Raji (cell line): ENCODE measurements around the gene LIPT2.

Source experiments
- POLR2A ChIP-seq: IDR thresholded peaks from 2 replicates; pipeline ENCODE4 v1.6.1; 2011; ENCODE audit warnings: low read depth, low read length, control low read depth; ENCODE audit not compliant: insufficient read depth

LIPT2 gene

DNA sequence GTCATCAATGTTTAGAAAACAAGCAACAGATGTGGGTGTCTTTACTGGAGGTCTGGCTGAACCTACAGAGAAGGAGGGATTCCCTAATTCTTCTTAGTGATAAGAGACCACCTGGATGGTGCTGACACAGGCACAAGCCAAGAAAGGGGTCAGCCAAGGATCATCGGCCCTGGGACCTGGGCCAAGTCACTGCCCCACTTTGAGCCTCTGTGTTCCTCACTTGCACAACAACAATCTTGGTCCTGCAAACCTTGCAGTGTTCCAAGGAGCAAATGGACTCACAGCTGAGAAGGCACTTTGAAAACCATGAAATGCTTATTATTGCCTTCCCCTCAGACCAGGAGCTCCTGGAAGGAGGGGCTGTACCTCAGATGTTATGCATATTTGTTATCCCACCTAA lies 19.2 kb downstream of the LIPT2 start:
- TF ChIP-seq POLR2A: no peak

DNA sequence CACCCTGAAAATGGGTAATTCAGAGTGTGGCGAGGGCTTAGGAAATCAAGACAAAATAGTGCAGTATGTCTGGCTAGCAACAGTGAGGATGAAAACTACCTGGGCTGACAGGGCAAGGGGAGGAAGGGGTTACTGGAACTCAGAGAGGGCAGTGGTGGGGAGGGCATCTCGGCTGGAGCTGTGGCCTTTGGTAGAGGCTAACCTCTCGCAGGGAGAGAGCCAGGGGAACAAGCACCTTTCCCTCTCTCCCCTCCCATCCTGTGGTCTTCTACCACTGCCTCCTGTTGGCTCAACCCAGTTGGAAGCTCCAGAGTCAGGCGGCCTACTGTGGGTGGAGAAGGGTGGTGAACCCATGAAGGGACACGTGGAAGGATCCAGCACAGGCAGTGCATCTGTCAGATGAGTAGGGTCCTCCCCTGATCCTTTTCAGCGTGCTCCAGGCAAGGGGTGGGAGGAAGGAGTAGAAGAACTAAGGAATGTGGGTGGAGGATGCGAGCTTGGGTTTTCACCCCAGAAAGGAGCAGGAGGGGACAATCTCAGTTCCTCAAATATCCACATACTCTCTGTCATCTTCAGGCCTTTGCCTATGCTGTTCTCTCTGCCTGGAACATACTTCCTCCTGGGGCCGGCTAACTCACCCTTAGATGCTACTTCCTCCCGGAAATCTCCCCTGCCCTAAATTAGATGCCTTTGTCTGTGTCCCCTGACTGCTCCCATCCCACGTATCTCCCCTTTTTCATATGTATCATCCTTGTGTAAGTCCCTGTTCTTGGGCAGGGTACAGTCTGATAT lies 19.9 kb downstream of the LIPT2 start:
- TF ChIP-seq POLR2A: no peak

DNA sequence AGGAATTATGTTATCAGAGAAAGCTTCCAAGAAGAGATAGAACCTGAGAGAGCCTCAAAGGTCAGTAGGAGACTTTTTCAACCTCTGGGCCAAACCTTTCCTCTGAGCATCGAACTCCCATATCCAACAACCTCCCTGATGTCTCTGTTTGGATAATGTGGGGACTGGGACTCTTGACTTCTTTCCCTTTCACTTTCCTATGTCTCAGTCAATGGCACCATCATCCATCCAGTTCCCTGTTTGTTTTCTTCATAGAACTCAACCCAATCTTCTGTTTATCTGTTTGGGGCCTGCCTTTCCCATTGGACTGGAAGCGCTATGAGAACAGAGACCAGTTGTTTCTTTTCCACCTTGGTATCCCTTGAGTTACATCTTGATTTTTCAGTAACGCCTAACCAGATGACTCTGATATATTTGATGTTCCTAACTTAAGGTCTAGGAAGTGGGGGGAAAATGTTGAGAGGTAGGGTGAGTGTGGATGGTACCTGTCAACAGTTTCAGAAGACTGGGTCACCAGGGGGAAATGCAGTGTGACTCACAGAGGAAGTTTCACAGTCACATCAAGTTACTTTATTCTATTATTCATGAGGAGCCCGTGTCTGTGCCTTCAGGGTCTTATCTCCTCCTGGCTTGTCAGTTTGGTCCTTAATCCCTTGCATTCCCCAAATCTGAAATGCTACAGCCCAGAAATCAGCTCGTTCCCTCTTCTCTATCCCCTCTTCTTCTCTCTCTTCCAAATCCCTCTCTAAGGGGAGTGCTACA lies 21.7 kb downstream of the LIPT2 start:
- TF ChIP-seq POLR2A: no peak

DNA sequence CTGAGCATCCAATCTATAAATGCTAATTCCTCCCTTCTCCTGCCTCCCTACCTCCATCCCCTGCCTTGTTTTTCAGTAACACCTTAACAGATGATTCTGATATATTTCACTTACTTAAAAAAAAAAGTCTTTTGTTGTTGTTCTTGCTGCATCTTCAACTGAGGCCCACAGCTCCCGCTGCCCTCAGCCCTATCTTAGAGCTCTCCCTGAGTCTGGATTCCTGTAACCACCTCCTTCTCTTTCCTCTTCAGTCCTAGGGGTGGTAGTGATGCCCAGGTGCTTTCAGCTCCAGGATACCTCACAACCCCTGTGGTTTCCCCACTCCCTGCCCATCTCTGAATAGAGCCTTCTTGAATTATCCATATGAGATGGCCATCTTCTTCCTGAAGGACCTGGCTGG lies 22.5 kb downstream of the LIPT2 start:
- TF ChIP-seq POLR2A: no peak

DNA sequence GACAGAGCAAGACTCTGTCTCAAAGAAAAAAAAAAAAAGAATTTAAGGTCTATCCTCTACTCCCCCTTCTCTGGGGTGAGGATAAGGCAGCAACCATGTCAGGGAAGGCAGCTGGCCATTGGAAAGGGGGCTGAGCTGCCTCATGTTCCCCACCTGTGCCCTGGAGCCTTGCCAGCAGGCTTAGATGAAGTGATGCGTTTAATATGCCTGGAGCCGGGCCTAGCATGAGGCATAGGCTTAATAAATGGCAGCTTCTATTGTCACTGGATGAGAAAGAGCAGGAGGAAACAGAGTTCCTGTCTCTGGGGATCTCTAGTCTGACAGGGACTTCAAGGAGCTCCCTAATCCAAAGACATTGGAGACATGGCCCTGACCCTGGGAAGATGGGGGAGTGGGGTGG lies 23.0 kb downstream of the LIPT2 start:
- no peak for TF ChIP-seq POLR2A

DNA sequence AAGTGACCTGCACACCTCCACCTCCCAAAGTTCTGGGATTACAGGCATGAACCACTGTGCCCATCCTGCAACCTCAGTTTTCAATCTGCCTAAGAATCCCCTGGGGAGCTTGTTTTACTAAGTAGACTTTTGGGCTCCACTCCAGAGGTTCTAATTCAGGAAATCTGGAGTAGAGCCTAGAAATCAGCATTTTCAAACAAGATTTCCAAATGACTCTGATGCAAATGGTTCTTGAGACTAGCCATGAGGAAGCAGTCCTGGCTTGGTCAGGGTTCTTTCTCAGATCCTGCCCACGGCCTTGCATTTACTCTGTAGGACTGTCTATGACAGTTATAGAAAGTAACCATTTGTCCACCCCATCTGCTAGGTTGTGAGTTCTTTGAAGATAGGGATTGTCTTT lies 24.6 kb downstream of the LIPT2 start:
- no peak for TF ChIP-seq POLR2A

DNA sequence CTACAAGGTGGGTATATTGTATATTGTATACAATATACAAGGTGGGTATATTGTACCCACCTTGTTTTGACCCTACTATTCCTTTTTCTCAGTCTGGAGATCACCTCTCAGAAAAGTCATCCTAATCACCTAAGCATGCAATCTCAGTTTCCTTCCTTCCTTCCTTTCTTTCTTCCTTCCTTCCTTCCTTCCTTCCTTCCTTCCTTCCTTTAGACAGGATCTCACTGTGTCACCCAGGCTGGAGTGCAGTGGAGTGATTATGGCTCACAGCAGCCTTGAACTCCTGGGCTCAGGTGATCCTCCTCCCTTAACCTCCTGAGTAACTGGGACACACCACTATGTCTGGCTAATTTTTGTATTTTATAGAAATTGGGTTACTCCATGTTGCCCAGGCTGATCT lies 25.0 kb downstream of the LIPT2 start:
- TF ChIP-seq POLR2A: no peak

DNA sequence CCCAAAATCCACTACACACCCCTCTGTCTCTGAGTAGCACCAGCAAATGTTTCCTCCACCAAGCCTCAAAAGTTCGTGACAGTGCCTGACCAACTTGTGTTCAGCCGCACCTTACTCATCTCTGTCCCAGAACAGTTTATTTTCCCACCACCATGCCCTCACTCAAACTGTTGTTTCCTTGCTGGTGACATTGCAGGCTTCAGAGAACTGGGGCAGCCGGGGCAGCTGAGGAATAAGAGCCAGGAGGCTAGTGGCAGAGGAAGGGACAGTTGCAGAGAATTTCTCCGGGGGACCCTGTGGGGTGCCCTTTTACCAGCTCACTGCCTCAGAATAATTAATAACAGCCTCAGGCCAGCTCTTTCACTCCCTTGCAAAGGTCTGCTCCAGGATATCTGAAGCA lies 25.5 kb downstream of the LIPT2 start:
- TF ChIP-seq POLR2A: no peak

DNA sequence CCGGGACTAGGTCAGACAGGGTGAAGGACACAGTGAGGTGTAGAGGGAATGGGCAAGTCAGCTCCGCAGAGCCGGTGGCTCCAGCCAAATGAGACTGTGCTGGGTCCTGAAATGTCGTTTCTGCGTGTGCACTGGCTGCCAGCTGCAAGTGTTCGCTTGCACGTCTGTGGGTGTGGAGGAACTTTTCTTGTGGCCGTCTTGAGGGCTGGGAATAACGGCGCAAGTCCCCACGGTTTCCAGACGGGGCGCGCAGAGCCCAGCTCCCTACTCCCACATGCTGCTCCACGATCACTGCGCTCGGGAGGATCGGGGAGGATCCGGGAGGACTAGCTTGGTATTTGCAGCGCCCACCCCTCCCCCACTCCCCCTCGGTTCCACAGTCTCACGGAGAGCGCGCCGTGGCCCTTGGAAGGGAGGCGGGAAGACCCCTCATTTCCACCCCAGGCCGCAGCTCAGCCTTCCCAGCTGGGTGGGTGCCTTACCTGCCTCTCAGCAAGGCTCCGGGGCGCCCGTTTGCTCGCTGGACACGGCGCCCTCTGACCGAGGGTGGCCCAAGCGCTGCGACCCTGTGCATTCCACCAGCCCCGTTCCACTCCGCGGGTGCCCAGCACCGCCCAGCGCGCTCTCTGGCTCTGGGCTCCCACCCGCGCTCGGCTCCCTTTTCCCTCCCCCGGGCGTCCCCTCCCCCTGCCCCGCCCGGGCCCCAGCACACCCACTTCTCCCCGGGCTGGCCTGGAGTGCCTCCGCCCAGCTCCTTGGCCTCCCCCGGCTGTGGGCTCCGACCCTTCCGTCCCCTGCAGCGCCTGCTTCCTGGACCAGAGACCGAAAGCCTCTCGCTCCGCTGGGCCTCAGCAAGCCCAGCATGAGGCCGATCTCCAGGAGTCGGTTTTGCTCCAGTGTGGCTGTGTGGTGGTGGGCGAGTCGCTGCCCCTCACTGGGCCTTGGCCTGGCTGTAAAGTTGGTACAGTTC lies 26.3 kb downstream of the LIPT2 start, which contains the start of gene KCNE3:
Gene KCNE3, minus strand, starts transcription at position 634 of the 970 bp plus-strand sequence. CDS start 9,986 bp downstream, outside the sequence.
- no peak for TF ChIP-seq POLR2A

DNA sequence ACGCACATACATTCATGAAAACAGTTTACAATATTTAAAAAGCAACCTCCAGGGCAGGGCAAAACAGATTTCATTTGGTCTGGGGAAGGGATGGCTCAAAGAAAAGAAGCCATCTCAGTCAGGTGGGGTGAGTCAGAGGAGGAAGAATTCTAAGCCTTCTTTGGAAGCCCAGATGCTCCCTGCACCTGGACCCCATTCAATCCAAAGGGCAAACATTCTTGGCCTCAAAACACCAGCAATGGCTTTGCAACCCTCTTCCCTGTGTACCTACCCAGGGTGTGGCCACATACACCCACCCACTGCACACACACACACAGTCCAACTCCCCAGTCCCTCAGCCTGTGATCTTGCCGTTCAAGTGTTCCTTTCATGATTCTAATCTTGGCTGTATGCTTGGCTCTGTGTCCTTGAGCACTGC lies 28.2 kb downstream of the LIPT2 start:
- no peak for TF ChIP-seq POLR2A

DNA sequence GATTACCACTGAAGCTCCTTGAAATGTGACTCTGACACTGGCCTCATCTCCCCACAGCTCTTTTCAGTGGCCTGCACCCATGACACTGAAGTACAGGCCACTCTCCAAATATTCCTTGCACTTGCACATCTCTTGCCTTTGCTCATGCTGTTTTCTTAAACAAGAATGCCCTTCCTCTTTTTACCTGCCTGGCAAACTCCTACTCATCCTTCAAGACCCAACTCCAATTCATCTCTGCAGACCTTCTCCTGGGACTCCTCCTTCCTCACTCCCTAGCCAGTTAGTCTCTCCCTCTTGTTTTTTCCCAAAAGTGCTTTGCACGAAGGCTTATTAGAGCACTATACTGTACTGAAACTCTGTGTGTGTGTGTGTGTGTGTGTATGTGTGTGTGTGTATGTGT lies 28.8 kb downstream of the LIPT2 start:
- no peak for TF ChIP-seq POLR2A

DNA sequence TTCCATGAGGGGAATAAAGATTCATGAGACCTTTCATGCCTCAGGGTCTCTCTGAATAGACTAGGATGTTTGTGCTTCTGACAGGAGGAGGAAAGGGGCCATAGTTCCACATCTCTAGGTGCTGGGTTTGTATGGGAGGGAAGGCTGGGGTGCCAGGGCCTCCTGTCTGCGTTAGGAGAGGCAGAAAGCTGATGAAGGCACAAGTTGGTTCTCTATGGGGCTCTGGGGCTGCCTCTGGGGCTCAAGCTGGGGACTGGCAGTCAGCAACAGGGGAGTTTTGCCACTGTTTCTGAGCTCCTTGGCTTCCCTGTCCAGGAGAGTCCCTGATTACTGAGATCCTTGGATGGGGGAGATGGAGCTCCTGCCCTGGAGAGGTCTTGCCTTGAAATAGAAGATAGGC lies 30.3 kb downstream of the LIPT2 start:
- no peak for TF ChIP-seq POLR2A

DNA sequence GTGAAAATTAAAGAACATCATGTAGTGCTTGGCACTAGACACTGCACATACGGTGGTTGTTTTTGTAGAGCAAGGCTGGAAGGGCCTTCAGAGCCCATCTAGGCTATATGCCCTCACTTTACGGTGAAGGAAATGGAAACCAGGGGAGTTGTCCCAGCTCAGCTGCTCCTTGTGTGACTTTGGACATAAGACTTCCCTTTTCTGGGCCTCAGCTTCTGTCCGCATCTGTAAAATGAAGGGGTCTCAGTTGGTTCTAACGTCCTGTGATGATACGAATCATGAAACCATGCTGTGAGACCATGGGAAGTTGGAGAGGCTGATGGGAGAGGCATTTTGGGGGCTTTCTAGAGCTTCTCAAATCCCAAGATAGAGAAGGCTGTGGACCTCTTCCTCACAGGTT lies 30.9 kb downstream of the LIPT2 start:
- no peak for TF ChIP-seq POLR2A

DNA sequence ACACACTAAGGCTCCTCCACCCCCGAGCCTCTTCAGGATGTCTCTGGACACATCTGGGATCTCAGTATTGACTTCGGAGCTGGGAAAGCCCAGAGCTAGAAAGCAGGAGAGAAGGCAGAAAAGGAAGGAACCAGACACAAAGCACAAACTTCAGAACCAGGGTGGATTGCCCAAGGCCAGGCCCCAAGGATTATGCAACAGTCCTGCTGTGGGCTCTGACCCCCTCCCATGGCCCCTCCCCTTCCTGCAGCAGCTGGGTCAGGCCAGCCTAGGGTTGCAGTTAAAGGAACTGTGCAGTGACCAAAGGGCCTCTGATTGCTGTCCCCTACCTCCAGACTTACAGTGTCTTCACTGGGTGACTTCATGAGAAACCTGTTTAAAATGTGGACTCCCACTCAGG lies 31.5 kb downstream of the LIPT2 start:
- no peak for TF ChIP-seq POLR2A

DNA sequence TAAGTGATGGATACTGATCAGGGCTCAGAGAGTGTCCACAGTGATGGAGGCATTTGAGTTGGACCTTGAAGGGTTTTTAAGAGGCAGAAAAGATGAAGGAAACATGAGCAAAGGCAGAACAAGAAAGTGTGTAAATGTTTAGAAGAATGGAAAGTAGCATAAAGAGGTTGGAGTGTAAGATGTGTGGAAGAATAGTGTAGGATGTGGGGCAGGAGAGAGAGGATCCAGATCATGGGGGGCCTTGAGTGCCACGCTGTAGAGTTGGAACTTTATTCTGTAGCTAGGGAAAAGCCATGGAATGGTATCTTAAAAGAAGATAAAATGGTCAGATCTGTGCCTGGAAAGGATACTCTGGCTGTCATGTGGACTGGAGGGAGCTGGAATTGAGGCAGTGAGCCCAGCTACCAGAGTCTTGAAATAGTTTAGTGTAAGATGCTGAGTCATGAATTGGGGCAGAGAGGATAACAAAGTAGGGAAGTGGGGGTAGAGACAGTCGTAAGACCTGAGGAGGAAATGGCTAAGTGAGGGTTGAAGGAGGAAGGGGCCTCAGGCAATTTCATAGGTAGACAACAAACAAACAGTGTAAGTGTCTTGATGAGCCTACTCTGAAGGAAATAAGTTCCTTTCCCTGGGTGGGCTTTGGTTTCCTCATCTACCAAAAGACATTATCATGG lies 32.9 kb downstream of the LIPT2 start:
- no peak for TF ChIP-seq POLR2A
